K562 (cell line): Measurements from ENCODE around the gene GDF7.

ENCODE experiments used
- CHD4 ChIP-seq: fragments of 200-600 bp; sonication (generic); IDR thresholded peaks from 3 replicates; pipeline ENCODE4 v1.6.1; 2012; ENCODE audit warnings: low read depth, mild to moderate bottlenecking, mixed read lengths, low read length, inconsistent platforms; ENCODE audit not compliant: insufficient read depth, insufficient replicate concordance, poor library complexity, severe bottlenecking
- ETV6 ChIP-seq, 3 experiments: fragments of 150-350 bp in 1 of 3; sonication (generic) in 1 of 3; formaldehyde crosslinking in 1 of 3; IDR thresholded peaks; 2 replicates each; pipeline versions ENCODE4 v1.6.1 to v1.8.0; 2014 to 2022; ENCODE audit warnings: borderline replicate concordance in 2 of 3, low read depth in 2 of 3, antibody characterized with exemption in 1 of 3, low read length in 1 of 3, mild to moderate bottlenecking in 1 of 3, missing genetic modification reagents in 1 of 3
- LEF1 ChIP-seq: fragments of 450-650 bp; IDR thresholded peaks from 2 replicates; pipeline ENCODE4 v1.6.1; 2016; ENCODE audit warnings: mild to moderate bottlenecking
- NR2C2 ChIP-seq, 2 experiments: fragments of 200-800 bp in 1 of 2; sonication (Bioruptor generic) in 1 of 2; sonication (generic) in 1 of 2; formaldehyde crosslinking in 1 of 2; IDR thresholded peaks; 2 replicates each; pipeline versions ENCODE4 v1.6.1 to v1.8.0; 2016 to 2022; ENCODE audit warnings: mild to moderate bottlenecking in 1 of 2, missing compliant biosample characterization in 1 of 2, missing genetic modification characterization in 1 of 2, missing genetic modification reagents in 1 of 2
- RAD21 ChIP-seq, 2 experiments: fragments of 250-450 bp in 1 of 2; fragments of 450-650 bp in 1 of 2; sonication (Bioruptor Pico) in 1 of 2; formaldehyde crosslinking in 1 of 2; IDR thresholded peaks in 1 of 2; conservative IDR thresholded peaks in 1 of 2; 2 replicates each; pipeline versions ENCODE4 v1.4.0 to v1.8.0; 2020 to 2022; ENCODE audit warnings: mild to moderate bottlenecking in 2 of 2, moderate library complexity in 1 of 2
- SFPQ ChIP-seq: fragments of 200-400 bp; formaldehyde crosslinking; IDR thresholded peaks from 2 replicates; pipeline ENCODE4 v1.6.1; 2017; ENCODE audit warnings: mild to moderate bottlenecking, low read depth, low read length, moderate library complexity

GRCh38 chr2:20623741-20624155 is 43.2 kb upstream of the GDF7 start:
- no peak for TF ChIP-seq CHD4
- no peak for TF ChIP-seq SFPQ
- no peak for TF ChIP-seq ETV6 (IDR thresholded peaks at IDR 0.05; ENCODE audit: borderline replicate concordance in 1 of 2, low read depth in 2 of 2, low read length in 1 of 2)
- no peak for TF ChIP-seq ETV6 (CRISPR knock-in tag; IDR thresholded peaks at IDR 0.05; ENCODE audit: borderline replicate concordance)
- TF ChIP-seq NR2C2 (CRISPR knock-in tag; IDR thresholded peaks at IDR 0.05): no peak
- no peak for TF ChIP-seq NR2C2 (tag; IDR thresholded peaks at IDR 0.05)
- no peak for TF ChIP-seq RAD21 (CRISPR knock-in tag; conservative IDR thresholded peaks at IDR 0.05 in 1 of 2, IDR thresholded peaks at IDR 0.05 in 1 of 2)
- no peak for TF ChIP-seq LEF1
